ENCODE data around the gene AGMO.
"Not testable (repeated sequence)": the region's sequence is repeated elsewhere in the genome, so short reads cannot be mapped to it uniquely, and the experiment has no call there.

The AGMO gene

GRCh38 chr7:15300986-15301385 lies 260.8 kb downstream of the AGMO start:
- not testable (repeated sequence) for H3K4me3 ChIP-seq (ENCODE audit: low read depth, low read length); DNase-seq (ENCODE audit: low read depth)

- H3K4me3 ChIP-seq (ENCODE audit: low read depth, low read length): no peak overlapping the region
- no peak for DNase-seq (ENCODE audit: low read depth)
These were observed 269.7 kb downstream of the AGMO start for GRCh38 chr7:15292138-15292537.

GRCh38 chr7:15291699-15292098 lies 270.1 kb downstream of the AGMO start:
- no peak for DNase-seq (ENCODE audit: low read depth)
- H3K4me3 ChIP-seq (ENCODE audit: low read depth, low read length): no peak overlapping the region

- no peak overlapping the region for H3K4me3 ChIP-seq (ENCODE audit: low read depth, low read length)
- DNase-seq (ENCODE audit: low read depth): no peak
These were observed 273.1 kb downstream of the AGMO start for GRCh38 chr7:15288741-15289140.

GRCh38 chr7:15284396-15284795 lies 277.4 kb downstream of the AGMO start:
- no peak overlapping the region for H3K4me3 ChIP-seq (ENCODE audit: low read depth, low read length)
- DNase-seq (ENCODE audit: low read depth): no peak

GRCh38 chr7:15280078-15280733 lies 281.6 kb downstream of the AGMO start:
- H3K4me3 ChIP-seq (ENCODE audit: low read depth, low read length): no peak overlapping the region
- DNase-seq (ENCODE audit: low read depth): peak; percentile 7

- DNase-seq (ENCODE audit: low read depth): no peak
- no peak overlapping the region for H3K4me3 ChIP-seq (ENCODE audit: low read depth, low read length)
These were observed 282.2 kb downstream of the AGMO start for GRCh38 chr7:15279640-15280039.

GRCh38 chr7:15257689-15258088 lies 304.1 kb downstream of the AGMO start:
- DNase-seq (ENCODE audit: low read depth): no peak
- no peak overlapping the region for H3K4me3 ChIP-seq (ENCODE audit: low read depth, low read length)

- H3K4me3 ChIP-seq (ENCODE audit: low read depth, low read length): no peak overlapping the region
- DNase-seq (ENCODE audit: low read depth): no peak
These were observed 309.6 kb downstream of the AGMO start for GRCh38 chr7:15252181-15252580.

- DNase-seq (ENCODE audit: low read depth): no peak
- no peak overlapping the region for H3K4me3 ChIP-seq (ENCODE audit: low read depth, low read length)
These were observed 313.3 kb downstream of the AGMO start for GRCh38 chr7:15248514-15248913.

GRCh38 chr7:15245831-15246230 lies 316.0 kb downstream of the AGMO start:
- no peak for DNase-seq (ENCODE audit: low read depth)
- H3K4me3 ChIP-seq (ENCODE audit: low read depth, low read length): no peak overlapping the region

GRCh38 chr7:15239801-15240200 lies 322.0 kb downstream of the AGMO start:
- DNase-seq (ENCODE audit: low read depth): no peak
- no peak overlapping the region for H3K4me3 ChIP-seq (ENCODE audit: low read depth, low read length)

- no peak overlapping the region for H3K4me3 ChIP-seq (ENCODE audit: low read depth, low read length)
- no peak for DNase-seq (ENCODE audit: low read depth)
These were observed 324.9 kb downstream of the AGMO start for GRCh38 chr7:15236952-15237351.

GRCh38 chr7:15234431-15234830 lies 327.4 kb downstream of the AGMO start:
- no peak overlapping the region for H3K4me3 ChIP-seq (ENCODE audit: low read depth, low read length)
- DNase-seq (ENCODE audit: low read depth): no peak

GRCh38 chr7:15228831-15229230 lies 333.0 kb downstream of the AGMO start:
- no peak for DNase-seq (ENCODE audit: low read depth)
- H3K4me3 ChIP-seq (ENCODE audit: low read depth, low read length): no peak overlapping the region

- H3K4me3 ChIP-seq (ENCODE audit: low read depth, low read length): no peak overlapping the region
- DNase-seq (ENCODE audit: low read depth): no peak
These were observed 335.8 kb downstream of the AGMO start for GRCh38 chr7:15225981-15226380.

GRCh38 chr7:15219758-15220157 lies 342.1 kb downstream of the AGMO start:
- H3K4me3 ChIP-seq (ENCODE audit: low read depth, low read length): no peak overlapping the region
- DNase-seq (ENCODE audit: low read depth): no peak

GRCh38 chr7:15218261-15218660 lies 343.6 kb downstream of the AGMO start:
- DNase-seq (ENCODE audit: low read depth): no peak
- H3K4me3 ChIP-seq (ENCODE audit: low read depth, low read length): no peak overlapping the region

GRCh38 chr7:15215616-15216015 lies 346.2 kb downstream of the AGMO start:
- DNase-seq (ENCODE audit: low read depth): no peak
- H3K4me3 ChIP-seq (ENCODE audit: low read depth, low read length): no peak overlapping the region

GRCh38 chr7:15214976-15215375 lies 346.8 kb downstream of the AGMO start:
- DNase-seq (ENCODE audit: low read depth): no peak
- H3K4me3 ChIP-seq (ENCODE audit: low read depth, low read length): no peak overlapping the region

- H3K4me3 ChIP-seq (ENCODE audit: low read depth, low read length): no peak overlapping the region
- no peak for DNase-seq (ENCODE audit: low read depth)
These were observed 348.7 kb downstream of the AGMO start for GRCh38 chr7:15213093-15213492.

GRCh38 chr7:15209429-15209828 lies 352.4 kb downstream of the AGMO start:
- H3K4me3 ChIP-seq (ENCODE audit: low read depth, low read length): no peak overlapping the region
- no peak for DNase-seq (ENCODE audit: low read depth)
